Smooth muscle cell (in vitro differentiated cells): ENCODE results near the gene SNCAIP. TPM values are rescaled to one million over a fixed set of nuclear protein-coding genes. Genes with fewer than 3 reads are reported as not detected.

ENCODE experiments used
- DNase-seq: peaks from one replicate; lab custom pipeline; 2025; ENCODE audit not compliant: unreplicated experiment; lab: John Stamatoyannopoulos, UW
- H2AFZ ChIP-seq: fragments of 200-600 bp; sonication (generic); 2 replicates; pipeline ENCODE4 v1.6.0; 2016; ENCODE audit warnings: antibody characterized with exemption, low read depth, mild to moderate bottlenecking
- H3F3A ChIP-seq: fragments of 200-600 bp; sonication (generic); 2 replicates; pipeline ENCODE4 v1.6.0; 2017; ENCODE audit warnings: antibody characterized with exemption, low read depth
- H3K27ac ChIP-seq: fragments of 200-600 bp; sonication (generic); 2 replicates; pipeline ENCODE4 v1.5.1; 2016; ENCODE audit warnings: low read depth, mild to moderate bottlenecking
- H3K27me3 ChIP-seq: fragments of 200-600 bp; sonication (generic); 2 replicates; pipeline ENCODE4 v1.6.1; 2016; ENCODE audit warnings: low read depth, mild to moderate bottlenecking
- H3K36me3 ChIP-seq: fragments of 200-600 bp; sonication (generic); 2 replicates; pipeline ENCODE4 v1.5.1; 2016; ENCODE audit warnings: low read depth
- H3K4me1 ChIP-seq: fragments of 200-600 bp; sonication (generic); 2 replicates; pipeline ENCODE4 v1.5.1; 2016; ENCODE audit warnings: low read depth
- H3K4me2 ChIP-seq: fragments of 200-600 bp; sonication (generic); 2 replicates; pipeline ENCODE4 v1.6.0; 2016; ENCODE audit warnings: mild to moderate bottlenecking
- H3K4me3 ChIP-seq: fragments of 200-600 bp; sonication (generic); 2 replicates; pipeline ENCODE4 v1.5.1; 2016; ENCODE audit warnings: mild to moderate bottlenecking
- H3K79me2 ChIP-seq: fragments of 200-600 bp; sonication (generic); 2 replicates; pipeline ENCODE4 v1.6.0; 2016; ENCODE audit warnings: low read depth, mild to moderate bottlenecking
- H3K9ac ChIP-seq: fragments of 200-600 bp; sonication (generic); 2 replicates; pipeline ENCODE4 v1.6.0; 2016; ENCODE audit warnings: low read depth
- H3K9me3 ChIP-seq: fragments of 200-600 bp; sonication (generic); replicated peaks from 2 replicates; pipeline ENCODE4 v1.5.1; 2016; ENCODE audit warnings: low read depth
- H4K20me1 ChIP-seq: fragments of 200-600 bp; sonication (generic); 2 replicates; pipeline ENCODE4 v1.6.0; 2016; ENCODE audit warnings: low read depth
- CTCF ChIP-seq: fragments of 200-600 bp; sonication (generic); IDR thresholded peaks from 2 replicates; pipeline ENCODE4 v1.5.1; 2017; ENCODE audit warnings: borderline replicate concordance, mild to moderate bottlenecking, antibody characterized with exemption; ENCODE audit not compliant: insufficient read depth, poor library complexity, severe bottlenecking
- WGBS: methylation state at CpG from one replicate; pipeline ENCODE4 v1.1.7; 2016; ENCODE audit warnings: low lambda C conversion rate; 5-methylcytosine and 5-hydroxymethylcytosine counted together
- polyA plus RNA-seq: library from polyadenylated mRNA; unstranded; fragments of >200 nt; fragmentation: Nextera tagmentation; extraction: Ambion mirVana; gene quantifications from 2 replicates; pipeline ENCODE4 v1.2.1, GENCODE V29; 2016
- total RNA-seq: library from RNA; depleted of rRNA; stranded (reverse); fragments of >200 nt; gene quantifications from 2 replicates; pipeline ENCODE4 v1.2.3, GENCODE V29; 2014

Gene SNCAIP
- total and polyA plus RNA-seq, 2 experiments from 2014 or later, result 7.2 to 8.0 TPM

- Histone ChIP-seq H3K79me2 (no peaks in the 10 kb centered on the region), H3F3A (no peaks in the 10 kb centered on the region), H3K27me3 (no peaks in the 10 kb centered on the region), H3K27ac (no peak overlapping the region), H3K4me3 (no peak overlapping the region), H3K9ac (no peak overlapping the region), H3K36me3 (no peaks in the 10 kb centered on the region), H3K4me1 (no peaks in the 10 kb centered on the region), H3K9me3 (no peaks in the 10 kb centered on the region), H4K20me1 (no peaks in the 10 kb centered on the region), H3K4me2 (no peak overlapping the region), H2AFZ (no peak overlapping the region)
- 83% methylated on average over 1 of the region's 1 CpG for WGBS
- TF ChIP-seq CTCF, result no peak
- DNase-seq, result no peak
Observed at GRCh38 chr5:122408592-122409224, 96.7 kb downstream of the SNCAIP start.

- no peak for TF ChIP-seq CTCF
- Histone ChIP-seq H3F3A (no peaks in the 10 kb centered on the region), H2AFZ (no peak overlapping the region)
Observed at GRCh38 chr5:122412966-122413365, 100.9 kb downstream of the SNCAIP start.

GRCh38 chr5:122413722-122414121 lies 101.7 kb downstream of the SNCAIP start:
- no peak for TF ChIP-seq CTCF
- Histone ChIP-seq H3K4me3 (no peak overlapping the region), H3K27me3 (no peaks in the 10 kb centered on the region), H3K9ac (no peak overlapping the region), H3F3A (no peaks in the 10 kb centered on the region), H2AFZ (no peak overlapping the region), H3K4me2 (no peak overlapping the region), H3K4me1 (no peaks in the 10 kb centered on the region), H3K36me3 (no peaks in the 10 kb centered on the region), H3K79me2 (no peaks in the 10 kb centered on the region), H4K20me1 (no peaks in the 10 kb centered on the region), H3K27ac (no peak overlapping the region), H3K9me3 (no peaks in the 10 kb centered on the region)
- WGBS, result 89% methylated on average over 3 of the region's 3 CpGs
- no peak for DNase-seq

More at GRCh38 chr5:122412966-122413365, 100.9 kb downstream of the SNCAIP start:
- no peak for DNase-seq
- H3K4me1 ChIP-seq, result no peaks in the 10 kb centered on the region
- H3K4me2 ChIP-seq, result no peak overlapping the region
- no peak overlapping the region for H3K4me3 ChIP-seq
- H3K27ac ChIP-seq, result no peak overlapping the region
- no peaks in the 10 kb centered on the region for H4K20me1 ChIP-seq
- H3K36me3 ChIP-seq, result no peaks in the 10 kb centered on the region
- no peaks in the 10 kb centered on the region for H3K27me3 ChIP-seq
- no peaks in the 10 kb centered on the region for H3K9me3 ChIP-seq
- no peaks in the 10 kb centered on the region for H3K79me2 ChIP-seq
- no peak overlapping the region for H3K9ac ChIP-seq
